Stimulated activated CD4-positive, alpha-beta T cell treated with anti-CD3 and anti-CD28 coated beads, Interleukin-2, amount 100 ng/mL, for 4 hours (primary cell): ENCODE data around the gene OAF.
"Not testable (repeated sequence)": the region's sequence is repeated elsewhere in the genome, so short reads cannot be mapped to it uniquely, and the experiment has no call there.

Source experiments
- DNase-seq: peaks from one replicate; pipeline ENCODE4 v3.0.0-alpha.2; 2020; ENCODE audit warnings: low read depth

Gene OAF

DNA sequence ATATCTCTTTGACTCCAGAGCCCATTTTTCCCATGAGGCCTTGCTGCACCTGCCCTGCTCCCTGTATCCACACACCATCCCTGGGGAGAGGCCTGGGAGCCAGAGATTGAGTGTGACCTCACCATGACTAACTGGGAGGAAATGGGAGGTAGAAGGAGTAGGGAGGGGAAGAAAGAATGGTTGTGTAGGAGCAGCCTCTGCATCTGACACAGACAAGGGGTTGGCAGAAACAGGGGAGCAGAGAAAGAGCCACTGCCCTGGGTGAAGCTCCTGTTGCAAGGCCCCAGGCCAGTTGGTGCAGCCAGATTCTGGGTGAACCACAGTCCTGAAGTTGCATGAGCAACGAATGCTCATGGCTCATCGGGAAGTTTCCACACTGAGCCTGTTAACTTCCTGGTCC is 61.5 kb downstream of the OAF start:
- DNase-seq, result no peak

DNA sequence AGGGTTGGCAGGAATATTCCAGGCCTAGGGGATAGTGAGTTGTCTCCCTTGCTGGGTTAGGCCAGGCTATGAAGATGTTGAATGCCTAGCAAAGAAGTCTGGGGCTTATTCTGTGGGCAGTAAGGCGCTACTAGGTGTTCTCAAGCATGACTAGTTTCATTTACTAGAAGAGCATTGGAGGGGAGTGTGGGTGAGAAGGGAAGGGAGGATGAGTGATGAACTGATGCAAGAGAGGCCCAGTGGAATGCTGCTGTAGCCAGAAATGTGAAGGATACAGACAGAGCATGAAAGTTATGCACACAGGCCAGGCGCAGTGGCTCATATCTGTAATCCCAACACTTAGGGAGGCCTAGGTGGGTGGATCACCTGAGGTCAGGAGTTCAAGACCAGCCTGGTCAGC is 62.6 kb downstream of the OAF start:
- no peak for DNase-seq

DNA sequence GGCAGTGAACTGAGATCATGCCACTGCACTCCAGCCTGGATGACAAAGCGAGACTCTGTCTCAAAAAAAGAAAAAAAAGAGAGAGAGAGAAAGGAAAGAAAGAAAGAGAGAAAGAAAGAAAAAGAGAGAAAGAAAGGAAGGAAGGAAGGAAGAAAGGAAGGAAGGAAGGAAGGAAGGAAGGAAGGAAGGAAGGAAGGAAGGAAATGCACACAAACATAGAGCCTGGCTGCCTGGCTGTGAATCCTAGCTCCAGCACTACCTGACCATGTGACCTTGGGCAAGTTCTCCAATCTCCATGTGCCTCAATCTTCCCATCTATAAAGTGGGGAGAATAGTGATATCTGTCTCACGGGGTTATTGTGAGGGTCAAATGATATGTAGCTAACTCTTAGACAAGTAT is 63.1 kb downstream of the OAF start:
- DNase-seq, result not testable (repeated sequence)

GRCh38 chr11:120279502-120279901 is 68.7 kb downstream of the OAF start:
- DNase-seq, result no peak
